HEK293 (cell line): Measurements from ENCODE around the gene COX20.

Experiments
- CTCF ChIA-PET: fragments of 350-600 bp; formaldehyde crosslinking; extraction: SDS; loops from one replicate; lab custom pipeline; 2021; ENCODE audit warnings: antibody characterized with exemption; lab: Yijun Ruan, JAX
- POLR2A ChIA-PET: fragments of 300-600 bp; formaldehyde crosslinking; extraction: SDS; loops from one replicate; lab custom pipeline; 2020; ENCODE audit warnings: antibody characterized with exemption, inconsistent platforms; lab: Yijun Ruan, JAX
- H3K27ac ChIP-seq: fragments of 200-500 bp; sonication (Bioruptor generic); 2 replicates; pipeline ENCODE4 v1.5.1; 2014; ENCODE audit warnings: low read depth, low read length, control low read depth, inconsistent platforms; ENCODE audit errors: extremely low read depth
- H3K36me3 ChIP-seq, 2 experiments: fragments of 200-500 bp in 1 of 2; sonication (Bioruptor generic) in 1 of 2; 1 replicate in 1 of 2; 2 replicates in 1 of 2; pipeline ENCODE4 v1.5.1; 2014 to 2017; ENCODE audit warnings: inconsistent platforms in 2 of 2, low read length in 2 of 2; ENCODE audit not compliant: control insufficient read depth in 2 of 2, insufficient read depth in 1 of 2
- H3K4me1 ChIP-seq: fragments of 200-500 bp; sonication (Bioruptor generic); 2 replicates; pipeline ENCODE4 v1.5.1; 2014; ENCODE audit warnings: mild to moderate bottlenecking, low read length, inconsistent platforms; ENCODE audit not compliant: control insufficient read depth, insufficient read depth
- H3K4me3 ChIP-seq: 2 replicates; pipeline ENCODE4 v1.5.1; 2011; ENCODE audit warnings: low read depth, mild to moderate bottlenecking, control low read depth, low read length, moderate library complexity
- H3K9me3 ChIP-seq: fragments of 200-500 bp; sonication (Bioruptor generic); 2 replicates; pipeline ENCODE4 v1.5.1; 2014; ENCODE audit warnings: low read depth, low read length, inconsistent platforms; ENCODE audit not compliant: control insufficient read depth, insufficient read depth
- EGR2 ChIP-seq: fragments of 450-650 bp; formaldehyde crosslinking; IDR thresholded peaks from 2 replicates; pipeline ENCODE4 v1.5.1; 2016; ENCODE audit warnings: low read depth, missing biosample characterization, missing genetic modification characterization
- GLIS1 ChIP-seq: fragments of 450-650 bp; formaldehyde crosslinking; IDR thresholded peaks from 2 replicates; pipeline ENCODE4 v1.5.1; 2016; ENCODE audit warnings: missing biosample characterization, missing genetic modification characterization
- HOXA7 ChIP-seq: sonication (generic); formaldehyde crosslinking; IDR thresholded peaks from 2 replicates; pipeline ENCODE4 v1.8.1; 2022; ENCODE audit warnings: missing genetic modification reagents, borderline replicate concordance
- REPIN1 ChIP-seq: fragments of 450-650 bp; formaldehyde crosslinking; IDR thresholded peaks from 2 replicates; pipeline ENCODE4 v1.5.1; 2017; ENCODE audit warnings: missing biosample characterization, missing genetic modification characterization, low read depth
- ZBTB20 ChIP-seq: fragments of 450-650 bp; formaldehyde crosslinking; IDR thresholded peaks from 2 replicates; pipeline ENCODE4 v1.5.1; 2016; ENCODE audit warnings: missing biosample characterization, missing genetic modification characterization
- ZFHX2 ChIP-seq: fragments of 450-650 bp; formaldehyde crosslinking; conservative IDR thresholded peaks from 2 replicates; pipeline ENCODE4 v1.5.1; 2016; ENCODE audit warnings: missing biosample characterization, missing genetic modification characterization
- ZIC2 ChIP-seq: fragments of 450-650 bp; formaldehyde crosslinking; IDR thresholded peaks from 2 replicates; pipeline ENCODE4 v1.5.1; 2016; ENCODE audit warnings: missing biosample characterization, missing genetic modification characterization
- ZNF302 ChIP-seq: fragments of 450-650 bp; formaldehyde crosslinking; IDR thresholded peaks from 2 replicates; pipeline ENCODE4 v1.5.1; 2016; ENCODE audit warnings: missing biosample characterization, missing genetic modification characterization, low read depth
- ZNF48 ChIP-seq: fragments of 450-650 bp; formaldehyde crosslinking; IDR thresholded peaks from 2 replicates; pipeline ENCODE4 v1.5.1; 2016; ENCODE audit warnings: missing biosample characterization, missing genetic modification characterization
- ZNF623 ChIP-seq: fragments of 450-650 bp; formaldehyde crosslinking; IDR thresholded peaks from 2 replicates; pipeline ENCODE4 v1.5.1; 2016; ENCODE audit warnings: missing biosample characterization, missing genetic modification characterization
- ZNF624 ChIP-seq: fragments of 450-650 bp; formaldehyde crosslinking; IDR thresholded peaks from 2 replicates; pipeline ENCODE4 v1.5.1; 2017; ENCODE audit warnings: missing biosample characterization, missing genetic modification characterization
- ZNF660 ChIP-seq: fragments of 450-650 bp; IDR thresholded peaks from 2 replicates; pipeline ENCODE4 v1.5.1; 2018; ENCODE audit warnings: missing biosample characterization, mild to moderate bottlenecking, missing genetic modification characterization
- ZNF664 ChIP-seq: fragments of 450-650 bp; formaldehyde crosslinking; IDR thresholded peaks from 2 replicates; pipeline ENCODE4 v1.5.1; 2016; ENCODE audit warnings: missing biosample characterization, missing genetic modification characterization
- ZNF670 ChIP-seq: fragments of 450-650 bp; formaldehyde crosslinking; IDR thresholded peaks from 2 replicates; pipeline ENCODE4 v1.5.1; 2016; ENCODE audit warnings: missing biosample characterization, missing genetic modification characterization, low read depth
- ZNF76 ChIP-seq: fragments of 450-650 bp; formaldehyde crosslinking; IDR thresholded peaks from 2 replicates; pipeline ENCODE4; 2016; ENCODE audit warnings: low read depth, missing biosample characterization, missing genetic modification characterization, borderline replicate concordance
- ZNF830 ChIP-seq: fragments of 450-650 bp; IDR thresholded peaks from 2 replicates; pipeline ENCODE4 v1.5.0; 2018; ENCODE audit warnings: missing biosample characterization, missing genetic modification characterization, low read depth, mild to moderate bottlenecking, moderate library complexity
- ZNF837 ChIP-seq: fragments of 450-650 bp; formaldehyde crosslinking; IDR thresholded peaks from 2 replicates; pipeline ENCODE4 v1.5.1; 2016; ENCODE audit warnings: missing biosample characterization, missing genetic modification characterization
- ZXDB ChIP-seq: fragments of 450-650 bp; formaldehyde crosslinking; IDR thresholded peaks from 2 replicates; pipeline ENCODE4 v1.5.1; 2016; ENCODE audit warnings: missing biosample characterization, missing genetic modification characterization
- TF ChIP-seq, protein P1 (sequence below): fragments of 450-650 bp; formaldehyde crosslinking; IDR thresholded peaks from 2 replicates; pipeline ENCODE4 v1.5.1; 2017; ENCODE audit warnings: missing biosample characterization, missing genetic modification characterization
- TF ChIP-seq, protein P2 (sequence below): fragments of 450-650 bp; formaldehyde crosslinking; IDR thresholded peaks from 2 replicates; pipeline ENCODE4 v1.5.1; 2016; ENCODE audit warnings: missing biosample characterization, missing genetic modification characterization
- TF ChIP-seq, protein P3 (sequence below): fragments of 450-650 bp; formaldehyde crosslinking; IDR thresholded peaks from 2 replicates; pipeline ENCODE4 v1.5.0; 2017; ENCODE audit warnings: missing biosample characterization, missing genetic modification characterization, borderline replicate concordance
- TF ChIP-seq, protein P4 (sequence below): fragments of 450-650 bp; formaldehyde crosslinking; IDR thresholded peaks from 2 replicates; pipeline ENCODE4 v1.5.1; 2016; ENCODE audit warnings: missing biosample characterization, missing genetic modification characterization

Gene COX20

DNA sequence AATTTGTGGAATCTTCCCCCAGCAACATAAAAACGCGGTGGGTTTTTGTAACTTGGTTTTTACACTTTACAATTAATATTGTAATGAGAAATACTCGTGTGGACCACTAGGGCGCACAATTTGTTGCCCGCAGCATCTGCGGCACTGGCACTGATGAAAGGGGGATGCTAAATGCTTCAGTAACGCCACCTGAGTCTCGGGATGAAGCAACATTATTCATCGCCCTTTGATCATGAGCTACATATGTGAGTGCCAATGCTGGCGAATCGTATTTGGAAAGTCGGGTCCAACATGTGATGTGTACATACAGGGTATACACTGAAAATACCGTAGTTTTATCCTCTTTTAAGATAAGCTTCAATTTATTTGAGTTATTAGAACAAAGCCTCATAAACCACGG lies 34.2 kb upstream of the COX20 start:
- Histone ChIP-seq H3K9me3 (no peaks in the 10 kb centered on the region), H3K4me1 (no peaks in the 10 kb centered on the region), H3K36me3 (no peaks in the 10 kb centered on the region), H3K27ac (no peak overlapping the region), H3K4me3 (no peak overlapping the region)
- CTCF ChIA-PET, result interaction anchor here (0.6 to 3.8 kb wide), 25 partner anchors 11 to 916 kb away, joined by 3 to 31 read pairs (median 3); no protein-coding TSS in a partner anchor
- POLR2A ChIA-PET, result no interaction called here
- TF ChIP-seq REPIN1 (tag by site-specific recombination), result no peak
- no peak for TF ChIP-seq ZNF837 (tag by site-specific recombination)
- TF ChIP-seq, protein P1, sequence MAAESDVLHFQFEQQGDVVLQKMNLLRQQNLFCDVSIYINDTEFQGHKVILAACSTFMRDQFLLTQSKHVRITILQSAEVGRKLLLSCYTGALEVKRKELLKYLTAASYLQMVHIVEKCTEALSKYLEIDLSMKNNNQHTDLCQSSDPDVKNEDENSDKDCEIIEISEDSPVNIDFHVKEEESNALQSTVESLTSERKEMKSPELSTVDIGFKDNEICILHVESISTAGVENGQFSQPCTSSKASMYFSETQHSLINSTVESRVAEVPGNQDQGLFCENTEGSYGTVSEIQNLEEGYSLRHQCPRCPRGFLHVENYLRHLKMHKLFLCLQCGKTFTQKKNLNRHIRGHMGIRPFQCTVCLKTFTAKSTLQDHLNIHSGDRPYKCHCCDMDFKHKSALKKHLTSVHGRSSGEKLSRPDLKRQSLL (tag by site-specific recombination), result no peak
- TF ChIP-seq, protein P2, sequence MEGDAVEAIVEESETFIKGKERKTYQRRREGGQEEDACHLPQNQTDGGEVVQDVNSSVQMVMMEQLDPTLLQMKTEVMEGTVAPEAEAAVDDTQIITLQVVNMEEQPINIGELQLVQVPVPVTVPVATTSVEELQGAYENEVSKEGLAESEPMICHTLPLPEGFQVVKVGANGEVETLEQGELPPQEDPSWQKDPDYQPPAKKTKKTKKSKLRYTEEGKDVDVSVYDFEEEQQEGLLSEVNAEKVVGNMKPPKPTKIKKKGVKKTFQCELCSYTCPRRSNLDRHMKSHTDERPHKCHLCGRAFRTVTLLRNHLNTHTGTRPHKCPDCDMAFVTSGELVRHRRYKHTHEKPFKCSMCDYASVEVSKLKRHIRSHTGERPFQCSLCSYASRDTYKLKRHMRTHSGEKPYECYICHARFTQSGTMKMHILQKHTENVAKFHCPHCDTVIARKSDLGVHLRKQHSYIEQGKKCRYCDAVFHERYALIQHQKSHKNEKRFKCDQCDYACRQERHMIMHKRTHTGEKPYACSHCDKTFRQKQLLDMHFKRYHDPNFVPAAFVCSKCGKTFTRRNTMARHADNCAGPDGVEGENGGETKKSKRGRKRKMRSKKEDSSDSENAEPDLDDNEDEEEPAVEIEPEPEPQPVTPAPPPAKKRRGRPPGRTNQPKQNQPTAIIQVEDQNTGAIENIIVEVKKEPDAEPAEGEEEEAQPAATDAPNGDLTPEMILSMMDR (tag by site-specific recombination), result no peak

DNA sequence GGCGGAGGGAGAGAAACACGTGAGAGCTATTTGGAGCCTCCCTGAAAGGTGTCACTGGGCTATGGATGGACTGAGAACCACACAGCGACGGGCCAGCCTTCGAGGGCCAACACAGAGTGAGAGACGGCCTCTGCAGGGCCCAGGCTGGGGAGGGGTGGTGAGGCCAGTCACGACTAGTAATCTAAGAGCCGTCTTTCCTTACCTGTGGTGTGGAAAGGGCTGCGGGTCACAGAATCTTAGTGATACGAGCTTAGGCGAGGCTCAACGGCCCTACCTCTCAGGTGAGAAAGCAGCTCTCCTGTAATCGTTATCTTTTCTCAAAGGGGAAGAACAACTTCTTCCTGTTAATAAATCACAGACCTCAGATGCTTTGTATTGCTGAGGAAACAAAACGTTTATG lies 33.4 kb upstream of the COX20 start:
- Histone ChIP-seq H3K4me3 (no peak overlapping the region), H3K4me1 (no peaks in the 10 kb centered on the region), H3K36me3 (no peaks in the 10 kb centered on the region), H3K9me3 (no peaks in the 10 kb centered on the region), H3K27ac (no peak overlapping the region)
- no peak for TF ChIP-seq ZNF830 (tag by site-specific recombination)
- no peak for TF ChIP-seq ZXDB (tag by site-specific recombination)
- TF ChIP-seq ZNF623, result no peak
- TF ChIP-seq, protein P3, sequence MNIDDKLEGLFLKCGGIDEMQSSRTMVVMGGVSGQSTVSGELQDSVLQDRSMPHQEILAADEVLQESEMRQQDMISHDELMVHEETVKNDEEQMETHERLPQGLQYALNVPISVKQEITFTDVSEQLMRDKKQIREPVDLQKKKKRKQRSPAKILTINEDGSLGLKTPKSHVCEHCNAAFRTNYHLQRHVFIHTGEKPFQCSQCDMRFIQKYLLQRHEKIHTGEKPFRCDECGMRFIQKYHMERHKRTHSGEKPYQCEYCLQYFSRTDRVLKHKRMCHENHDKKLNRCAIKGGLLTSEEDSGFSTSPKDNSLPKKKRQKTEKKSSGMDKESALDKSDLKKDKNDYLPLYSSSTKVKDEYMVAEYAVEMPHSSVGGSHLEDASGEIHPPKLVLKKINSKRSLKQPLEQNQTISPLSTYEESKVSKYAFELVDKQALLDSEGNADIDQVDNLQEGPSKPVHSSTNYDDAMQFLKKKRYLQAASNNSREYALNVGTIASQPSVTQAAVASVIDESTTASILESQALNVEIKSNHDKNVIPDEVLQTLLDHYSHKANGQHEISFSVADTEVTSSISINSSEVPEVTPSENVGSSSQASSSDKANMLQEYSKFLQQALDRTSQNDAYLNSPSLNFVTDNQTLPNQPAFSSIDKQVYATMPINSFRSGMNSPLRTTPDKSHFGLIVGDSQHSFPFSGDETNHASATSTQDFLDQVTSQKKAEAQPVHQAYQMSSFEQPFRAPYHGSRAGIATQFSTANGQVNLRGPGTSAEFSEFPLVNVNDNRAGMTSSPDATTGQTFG (tag by site-specific recombination), result no peak
- TF ChIP-seq EGR2 (tag by site-specific recombination), result no peak
- no peak for TF ChIP-seq ZNF660 (tag by site-specific recombination)
- CTCF ChIA-PET, result interaction anchor here (0.6 to 3.8 kb wide), 15 partner anchors 11 to 250 kb away, joined by 3 to 31 read pairs (median 4); no protein-coding TSS in a partner anchor
- POLR2A ChIA-PET, result no interaction called here

DNA sequence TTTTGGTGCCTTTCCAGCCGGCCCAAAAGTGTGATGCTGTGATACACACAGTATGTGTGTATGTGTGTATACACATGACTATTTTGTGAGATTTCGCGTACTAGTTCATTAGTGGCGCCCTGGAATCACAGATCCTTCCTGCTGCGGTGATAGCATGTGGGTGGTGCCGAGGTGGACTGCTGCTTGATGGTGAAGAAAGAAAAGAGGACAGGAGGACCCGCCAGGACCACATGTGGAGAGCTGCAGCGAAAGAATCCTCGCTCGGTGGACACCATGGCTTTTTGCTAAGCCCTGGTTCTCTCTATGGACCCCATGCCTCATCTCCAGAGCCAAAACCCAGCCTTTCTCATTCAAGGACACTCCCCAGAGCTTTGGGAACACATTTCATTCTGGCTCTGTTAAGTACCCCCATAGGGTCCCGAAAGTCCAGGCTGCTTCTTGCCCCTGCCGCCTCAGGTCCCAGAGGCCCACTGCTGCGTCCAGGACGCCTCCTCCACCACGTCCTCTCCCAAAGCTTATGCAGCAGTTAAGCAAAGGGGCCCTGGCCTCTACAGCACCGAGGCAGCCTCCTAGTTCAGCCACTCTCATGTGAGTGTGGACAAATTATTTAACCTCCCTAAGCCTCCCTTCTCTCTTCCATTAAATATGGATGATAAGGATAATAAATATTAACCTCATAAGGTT lies 32.8 kb upstream of the COX20 start:
- H3K9me3 ChIP-seq, result no peaks in the 10 kb centered on the region
- H3K27ac ChIP-seq, result no peak overlapping the region
- no peaks in the 10 kb centered on the region for H3K4me1 ChIP-seq
- H3K36me3 ChIP-seq, result no peaks in the 10 kb centered on the region
- H3K4me3 ChIP-seq, result no peak overlapping the region
- POLR2A ChIA-PET, result no interaction called here
- CTCF ChIA-PET, result interaction anchor here (0.7 to 3.8 kb wide), 13 partner anchors 12 to 240 kb away, joined by 3 to 31 read pairs (median 4); no protein-coding TSS in a partner anchor
- TF ChIP-seq ZBTB20 (tag by site-specific recombination) (no peak), ZNF664 (no peak), ZNF670 (no peak), HOXA7 (CRISPR knock-in tag) (no peak), ZNF302 (no peak), GLIS1 (tag by site-specific recombination) (no peak), ZNF48 (tag by site-specific recombination) (no peak), ZNF624 (no peak), ZIC2 (tag by site-specific recombination) (no peak), ZFHX2 (tag by site-specific recombination) (no peak), ZNF76 (tag by site-specific recombination) (no peak)
- TF ChIP-seq, protein P4, sequence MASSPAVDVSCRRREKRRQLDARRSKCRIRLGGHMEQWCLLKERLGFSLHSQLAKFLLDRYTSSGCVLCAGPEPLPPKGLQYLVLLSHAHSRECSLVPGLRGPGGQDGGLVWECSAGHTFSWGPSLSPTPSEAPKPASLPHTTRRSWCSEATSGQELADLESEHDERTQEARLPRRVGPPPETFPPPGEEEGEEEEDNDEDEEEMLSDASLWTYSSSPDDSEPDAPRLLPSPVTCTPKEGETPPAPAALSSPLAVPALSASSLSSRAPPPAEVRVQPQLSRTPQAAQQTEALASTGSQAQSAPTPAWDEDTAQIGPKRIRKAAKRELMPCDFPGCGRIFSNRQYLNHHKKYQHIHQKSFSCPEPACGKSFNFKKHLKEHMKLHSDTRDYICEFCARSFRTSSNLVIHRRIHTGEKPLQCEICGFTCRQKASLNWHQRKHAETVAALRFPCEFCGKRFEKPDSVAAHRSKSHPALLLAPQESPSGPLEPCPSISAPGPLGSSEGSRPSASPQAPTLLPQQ, result no peak
- TF ChIP-seq, protein P3 (tag by site-specific recombination), result no peak
